Upper lobe of right lung (tissue), 1 donor: ENCODE data around the gene MAST3. TPM values are rescaled to one million over a fixed set of nuclear protein-coding genes. Genes with fewer than 3 reads are reported as not detected.
A peak's percentile ranks its signal among the peaks of the same experiment; 100 is the strongest.

ENCODE experiments used
- ATAC-seq: fragments of 200-7000 bp; cut with Tn5 transposase; one replicate; pipeline ENCODE4 v1.9.1; 2020; ENCODE audit warnings: mild to moderate bottlenecking, moderate library complexity
- DNase-seq: peaks from one replicate; pipeline ENCODE4 v3.0.0-alpha.2; 2020
- H3K27ac ChIP-seq: fragments of 200-600 bp; one replicate; pipeline ENCODE4 v1.8.0; 2022
- H3K27me3 ChIP-seq: fragments of 200-600 bp; one replicate; pipeline ENCODE4 v1.8.0; 2022; ENCODE audit warnings: mild to moderate bottlenecking
- H3K36me3 ChIP-seq: fragments of 200-600 bp; one replicate; pipeline ENCODE4 v1.8.0; 2022
- H3K4me1 ChIP-seq: fragments of 200-600 bp; one replicate; pipeline ENCODE4 v1.8.0; 2022
- H3K4me3 ChIP-seq: fragments of 200-600 bp; one replicate; pipeline ENCODE4 v1.8.0; 2022; ENCODE audit warnings: mild to moderate bottlenecking
- H3K9me3 ChIP-seq: fragments of 200-600 bp; one replicate; pipeline ENCODE4 v1.8.0; 2022
- CTCF ChIP-seq: fragments of 200-600 bp; IDR thresholded peaks from one replicate; pipeline ENCODE4 v1.8.0; 2022; ENCODE audit warnings: antibody characterized with exemption
- intact Hi-C: fragments of 100-400 bp; cut with DNase I; formaldehyde crosslinking; loops from one replicate; pipeline ENCODE4 v1.11.0; 2022
- total RNA-seq: library from RNA; stranded (reverse); fragmentation: NEBNext Ultra II Directional; extraction: Animal tissue kit (Norgen Biotek cat#: 25700); gene quantifications from one replicate; pipeline ENCODE4 v1.2.1, GENCODE V29; 2021
- donor health status: DM: no; HTN: yes; CAD: no; lungs with severe emphysema.

The MAST3 gene
- total RNA-seq, 1 donor from 2014 or later, result 23.1 TPM

DNA sequence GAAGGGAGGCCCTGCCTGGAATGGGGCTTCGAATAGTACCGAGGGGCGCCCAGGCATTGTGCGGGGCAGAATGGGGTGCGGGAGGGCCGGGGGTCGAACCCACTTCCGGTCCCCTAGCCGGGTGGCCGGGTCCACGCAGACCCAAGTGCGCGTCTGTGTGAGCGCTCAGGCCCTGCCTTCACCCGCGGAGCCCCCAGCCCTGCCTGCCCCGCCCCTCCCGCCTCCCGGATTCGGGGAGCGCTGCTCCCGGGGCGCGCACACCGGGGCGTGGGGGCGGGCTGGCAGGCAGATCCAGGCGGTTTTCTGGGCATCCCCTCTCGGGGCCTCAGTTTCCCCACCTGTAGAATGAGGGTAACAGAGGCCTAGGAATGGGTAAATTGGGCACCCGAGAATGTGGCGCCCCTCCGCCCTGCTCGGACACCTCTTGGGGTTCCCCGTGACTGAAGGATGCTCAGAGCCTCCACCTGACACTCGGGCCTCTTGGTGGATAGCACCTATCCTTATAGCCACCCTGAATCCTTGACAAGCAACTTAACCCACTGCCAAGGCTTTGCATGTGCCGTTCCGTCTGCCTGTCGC lies 56.1 kb downstream of the MAST3 start:
- ATAC-seq (no peak), DNase-seq (no peak)
- Histone ChIP-seq H3K27ac (peak overlapping the region; percentile 96), H3K27me3 (no peaks in the 10 kb centered on the region), H3K4me1 (peaks cover 42% of the 10 kb centered on the region), H3K36me3 (no peaks in the 10 kb centered on the region), H3K9me3 (no peaks in the 10 kb centered on the region), H3K4me3 (peak overlapping the region; percentile 81)
- intact Hi-C loops, result no loop called here
- no peak for TF ChIP-seq CTCF

- H3K9me3 ChIP-seq, result no peaks in the 10 kb centered on the region
- no peaks in the 10 kb centered on the region for H3K36me3 ChIP-seq
- peaks cover 42% of the 10 kb centered on the region for H3K4me1 ChIP-seq
- DNase-seq (no peak), ATAC-seq (no peak)
- no peaks in the 10 kb centered on the region for H3K27me3 ChIP-seq
- intact Hi-C loops, result no loop called here
- H3K4me3 ChIP-seq, result no peak overlapping the region
- no peak overlapping the region for H3K27ac ChIP-seq
- TF ChIP-seq CTCF, result no peak
Observed at GRCh38 chr19:18155095-18156087, 57.8 kb downstream of the MAST3 start.

- no peak overlapping the region for H3K4me3 ChIP-seq
- H3K9me3 ChIP-seq, result no peaks in the 10 kb centered on the region
- intact Hi-C loops, result no loop called here
- no peaks in the 10 kb centered on the region for H3K36me3 ChIP-seq
- peaks cover 48% of the 10 kb centered on the region for H3K4me1 ChIP-seq
- TF ChIP-seq CTCF, result no peak
- DNase-seq (no peak), ATAC-seq (no peak)
- H3K27me3 ChIP-seq, result no peaks in the 10 kb centered on the region
- no peak overlapping the region for H3K27ac ChIP-seq
Observed at GRCh38 chr19:18156268-18156667, 58.7 kb downstream of the MAST3 start.

- DNase-seq (peak; percentile 95), ATAC-seq (peak; percentile 22)
- Histone ChIP-seq H3K4me3 (no peak overlapping the region), H3K27me3 (no peaks in the 10 kb centered on the region), H3K9me3 (no peaks in the 10 kb centered on the region), H3K4me1 (peaks cover 48% of the 10 kb centered on the region), H3K36me3 (peaks cover under 1% of the 10 kb centered on the region), H3K27ac (peak overlapping the region; percentile 65)
- intact Hi-C loops, result no loop called here
- no peak for TF ChIP-seq CTCF
Observed at GRCh38 chr19:18156841-18157464, 59.4 kb downstream of the MAST3 start.

DNA sequence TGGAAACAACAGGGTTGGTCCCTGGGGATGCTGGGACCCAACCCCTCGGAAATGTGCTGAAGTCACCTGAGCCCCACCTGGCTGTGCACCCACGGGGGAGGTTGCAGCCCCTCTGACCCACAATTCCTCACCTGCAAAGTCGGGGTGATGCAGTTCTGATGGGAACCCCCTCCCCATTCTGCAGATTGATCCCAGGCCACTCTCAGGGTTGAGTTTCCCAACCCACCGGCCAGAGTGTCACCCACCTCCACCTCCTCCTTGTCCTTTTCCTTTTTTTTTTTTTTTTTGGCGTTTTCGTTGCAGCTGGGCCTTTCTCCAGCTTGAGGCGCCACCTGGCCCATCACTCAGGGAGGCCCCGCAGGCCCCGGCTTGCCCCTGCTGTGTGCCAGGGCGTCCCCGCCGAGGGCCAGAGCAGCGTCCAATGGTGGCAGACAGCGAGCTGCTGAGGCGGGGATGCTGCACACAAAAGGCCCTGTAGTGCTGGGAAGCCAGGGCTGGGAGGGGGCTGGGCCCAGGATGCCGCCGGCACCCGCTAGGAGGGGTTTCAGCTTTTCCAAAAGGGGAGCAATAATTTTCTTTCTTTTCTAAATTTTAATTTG lies 60.0 kb downstream of the MAST3 start:
- H3K4me1 ChIP-seq, result peaks cover 46% of the 10 kb centered on the region
- peak overlapping the region; percentile 65 for H3K27ac ChIP-seq
- no peaks in the 10 kb centered on the region for H3K9me3 ChIP-seq
- H3K36me3 ChIP-seq, result peaks cover 5% of the 10 kb centered on the region
- intact Hi-C loops, result no loop called here
- ATAC-seq (no peak), DNase-seq (no peak)
- no peak overlapping the region for H3K4me3 ChIP-seq
- H3K27me3 ChIP-seq, result no peaks in the 10 kb centered on the region
- no peak for TF ChIP-seq CTCF
